MCF 10A (cell line): ENCODE results near the gene BUB1B. TPM values are rescaled to one million over a fixed set of nuclear protein-coding genes. Genes with fewer than 3 reads are reported as not detected.
"Not testable (repeated sequence)": the region's sequence is repeated elsewhere in the genome, so short reads cannot be mapped to it uniquely, and the experiment has no call there.

Experiments used
- BruUV-seq: library from RNA; stranded (reverse); fragments of 400-500 nt; replicated peaks from 2 replicates; lab custom pipeline; 2021; lab: Mats Ljungman, UMichigan
- CTCF ChIA-PET: fragments of 300-600 bp; sonication (Branson Sonifier 250); formaldehyde crosslinking; extraction: SDS; loops from one replicate; lab custom pipeline; 2021; ENCODE audit warnings: antibody characterized with exemption, inconsistent platforms; lab: Yijun Ruan, JAX
- POLR2A ChIA-PET: fragments of 300-600, 350-650 bp; sonication (Branson Sonifier 250); formaldehyde crosslinking; extraction: SDS; loops from one replicate; lab custom pipeline; 2020; ENCODE audit warnings: antibody characterized with exemption, inconsistent platforms; lab: Yijun Ruan, JAX
- DNase-seq: peaks from one replicate; pipeline ENCODE4 v3.0.0-alpha.2; 2018; ENCODE audit not compliant: unreplicated experiment
- H3K27ac Mint-ChIP-seq: one replicate; pipeline ENCODE4 v1.8.0; 2022; ENCODE audit warnings: mild to moderate bottlenecking, low read depth, mixed read lengths; ENCODE audit not compliant: unreplicated experiment
- H3K27me3 Mint-ChIP-seq: one replicate; pipeline ENCODE4 v1.8.0; 2022; ENCODE audit warnings: mixed read lengths; ENCODE audit not compliant: insufficient read depth, unreplicated experiment
- H3K36me3 Mint-ChIP-seq: one replicate; pipeline ENCODE4 v1.8.0; 2022; ENCODE audit warnings: mild to moderate bottlenecking, moderate library complexity, mixed read lengths; ENCODE audit not compliant: insufficient read depth, unreplicated experiment
- H3K4me1 Mint-ChIP-seq: one replicate; pipeline ENCODE4 v1.8.0; 2022; ENCODE audit warnings: mixed read lengths; ENCODE audit not compliant: insufficient read depth, unreplicated experiment
- H3K4me3 Mint-ChIP-seq: one replicate; pipeline ENCODE4 v1.8.0; 2022; ENCODE audit warnings: mild to moderate bottlenecking, moderate library complexity, mixed read lengths; ENCODE audit not compliant: unreplicated experiment
- H3K9me3 Mint-ChIP-seq: one replicate; pipeline ENCODE4 v1.8.0; 2022; ENCODE audit warnings: mixed read lengths; ENCODE audit not compliant: unreplicated experiment
- CTCF ChIP-seq: fragments of 200-600 bp; IDR thresholded peaks from one replicate; pipeline ENCODE4 v1.8.0; 2022; ENCODE audit warnings: antibody characterized with exemption, mild to moderate bottlenecking; ENCODE audit not compliant: unreplicated experiment
- intact Hi-C: fragments of 100-400 bp; cut with micrococcal nuclease; formaldehyde crosslinking; loops from 2 replicates; pipeline ENCODE4 v1.14.1; 2022
- total RNA-seq: library from RNA; stranded (reverse); gene quantifications from 2 replicates; pipeline ENCODE4 v1.2.3, GENCODE V29; 2022

BUB1B gene
- total RNA-seq, 1 experiment from 2014 or later = 30.9 TPM

- intact Hi-C loops = no loop called here
- no peaks in the 10 kb centered on the region for H3K27me3 Mint-ChIP-seq
- POLR2A ChIA-PET = no interaction called here
Measured at GRCh38 chr15:40137303-40138200, 23.3 kb upstream of the BUB1B start.

GRCh38 chr15:40138201-40138570 is 22.7 kb upstream of the BUB1B start:
- H3K9me3 Mint-ChIP-seq, POLR2A ChIA-PET, H3K27ac Mint-ChIP-seq, H3K36me3 Mint-ChIP-seq, intact Hi-C loops, H3K27me3 Mint-ChIP-seq, H3K4me3 Mint-ChIP-seq, BruUV-seq, DNase-seq: not testable (repeated sequence)
- H3K4me1 Mint-ChIP-seq = peaks cover 11% of the 10 kb centered on the region
- CTCF ChIA-PET = interaction anchor here (0.6 kb wide), 1 partner anchor 14 kb away, joined by 3 read pairs; no protein-coding TSS in a partner anchor

More at GRCh38 chr15:40137303-40138200, 23.3 kb upstream of the BUB1B start:
- DNase-seq = no peak
- H3K4me3 Mint-ChIP-seq = no peak overlapping the region
- CTCF ChIA-PET = interaction anchor here (0.6 kb wide), 1 partner anchor 14 kb away, joined by 3 read pairs; no protein-coding TSS in a partner anchor
- peaks cover 11% of the 10 kb centered on the region for H3K4me1 Mint-ChIP-seq
- H3K9me3 Mint-ChIP-seq = no peaks in the 10 kb centered on the region
- no peak overlapping the region for H3K27ac Mint-ChIP-seq
- no TSS peak for BruUV-seq
- TF ChIP-seq CTCF = no peak
- H3K36me3 Mint-ChIP-seq = no peaks in the 10 kb centered on the region

- intact Hi-C loops = no loop called here
- Mint-ChIP-seq H3K36me3 (no peaks in the 10 kb centered on the region), H3K4me1 (peaks cover 10% of the 10 kb centered on the region), H3K27me3 (no peaks in the 10 kb centered on the region), H3K27ac (no peak overlapping the region), H3K4me3 (no peak overlapping the region), H3K9me3 (no peaks in the 10 kb centered on the region)
- ChIA-PET POLR2A (no interaction called here), CTCF (interaction anchor here (0.7 to 2.2 kb wide), 3 partner anchors 45 to 305 kb away, joined by 4 to 5 read pairs (median 4); no protein-coding TSS in a partner anchor)
- no TSS peak for BruUV-seq
- TF ChIP-seq CTCF = no peak
- DNase-seq = no peak
Measured at GRCh38 chr15:40142428-40142827, 18.4 kb upstream of the BUB1B start.

GRCh38 chr15:40146037-40146436 is 14.8 kb upstream of the BUB1B start:
- no peak overlapping the region for H3K4me3 Mint-ChIP-seq
- no peak overlapping the region for H3K27ac Mint-ChIP-seq
- no peak for TF ChIP-seq CTCF
- ChIA-PET POLR2A (no interaction called here), CTCF (no interaction called here)
- no peaks in the 10 kb centered on the region for H3K36me3 Mint-ChIP-seq
- peak; percentile 60 for DNase-seq
- peaks cover 23% of the 10 kb centered on the region for H3K4me1 Mint-ChIP-seq
- H3K27me3 Mint-ChIP-seq = no peaks in the 10 kb centered on the region
- BruUV-seq = no TSS peak
- H3K9me3 Mint-ChIP-seq = no peaks in the 10 kb centered on the region
- intact Hi-C loops = no loop called here
